Measurements from ENCODE around the gene SNX5.

The SNX5 gene

DNA sequence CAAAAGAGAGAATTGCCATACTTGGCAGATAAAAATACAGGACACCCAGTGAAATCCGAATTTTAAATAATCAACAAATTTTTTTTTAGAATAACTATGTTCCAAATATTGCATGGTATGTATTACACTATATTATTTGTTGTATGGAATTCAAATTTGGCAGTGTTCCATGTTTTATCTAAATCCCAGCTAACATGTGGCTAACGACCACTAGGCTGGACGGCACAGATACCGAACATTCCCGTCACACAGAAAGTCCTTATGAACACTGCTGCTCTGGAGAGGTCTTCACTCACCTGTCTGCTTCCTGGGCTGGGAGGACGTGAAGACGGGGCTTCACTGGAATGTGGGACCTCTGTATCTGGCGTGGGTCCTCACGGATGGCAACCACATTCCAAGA is 32.8 kb downstream of the SNX5 start:
- no peak for TF ChIP-seq EP300 (IDR thresholded peaks at IDR 0.05; ENCODE audit: borderline replicate concordance)
- no peak for TF ChIP-seq CEBPB (IDR thresholded peaks at IDR 0.05)
- TF ChIP-seq TAF1 (IDR thresholded peaks at IDR 0.05; ENCODE audit: low read depth) = no peak
- TF ChIP-seq, protein P1, sequence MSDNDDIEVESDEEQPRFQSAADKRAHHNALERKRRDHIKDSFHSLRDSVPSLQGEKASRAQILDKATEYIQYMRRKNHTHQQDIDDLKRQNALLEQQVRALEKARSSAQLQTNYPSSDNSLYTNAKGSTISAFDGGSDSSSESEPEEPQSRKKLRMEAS (IDR thresholded peaks at IDR 0.05) = no peak
- no peak for TF ChIP-seq FOXM1 (IDR thresholded peaks at IDR 0.05; ENCODE audit: borderline replicate concordance, low read depth)
- no peak for TF ChIP-seq TCF12 (IDR thresholded peaks at IDR 0.05; ENCODE audit: low read depth)
- TF ChIP-seq USF1 (IDR thresholded peaks at IDR 0.05) = no peak
- TF ChIP-seq ZBTB7A (IDR thresholded peaks at IDR 0.05; ENCODE audit: low read depth) = no peak
- no peak for TF ChIP-seq TEAD4 (IDR thresholded peaks at IDR 0.05)
- TF ChIP-seq RAD21 (IDR thresholded peaks at IDR 0.05; ENCODE audit: low read depth) = no peak

DNA sequence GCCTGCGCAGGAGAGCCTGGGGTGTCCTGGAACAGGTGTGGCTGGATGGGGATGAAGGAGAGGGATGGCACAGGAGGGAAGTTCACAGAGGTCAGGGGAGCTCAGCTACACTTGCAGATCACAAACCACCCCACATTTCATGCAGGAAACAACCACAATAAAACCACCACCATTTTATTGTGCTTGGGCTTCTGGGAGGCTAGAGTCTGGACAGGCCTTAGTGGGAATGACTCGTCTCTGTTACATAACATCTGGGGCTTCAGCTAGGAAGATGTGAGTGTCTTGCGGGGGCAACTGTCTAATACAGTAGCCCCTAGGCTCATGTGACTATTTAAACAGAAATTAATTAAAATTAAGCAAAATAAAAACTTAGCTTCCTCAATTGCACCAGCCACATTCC is 33.4 kb downstream of the SNX5 start:
- TF ChIP-seq EGR1 (IDR thresholded peaks at IDR 0.05) (no peak), ZBTB7A (IDR thresholded peaks at IDR 0.05; ENCODE audit: low read depth) (no peak), TAF1 (IDR thresholded peaks at IDR 0.05; ENCODE audit: low read depth) (no peak), RAD21 (IDR thresholded peaks at IDR 0.05; ENCODE audit: low read depth) (no peak), USF1 (IDR thresholded peaks at IDR 0.05) (no peak), CREB1 (IDR thresholded peaks at IDR 0.05; ENCODE audit: low read depth) (no peak), FOXM1 (IDR thresholded peaks at IDR 0.05; ENCODE audit: borderline replicate concordance, low read depth) (no peak), YY1 (IDR thresholded peaks at IDR 0.05; ENCODE audit: low read depth) (no peak), TCF12 (IDR thresholded peaks at IDR 0.05; ENCODE audit: low read depth) (no peak), NFIC (IDR thresholded peaks at IDR 0.05) (no peak), EP300 (IDR thresholded peaks at IDR 0.05; ENCODE audit: borderline replicate concordance) (no peak), CEBPB (IDR thresholded peaks at IDR 0.05) (no peak)
- TF ChIP-seq, protein P1 (IDR thresholded peaks at IDR 0.05) = no peak
- TF ChIP-seq, protein P2, sequence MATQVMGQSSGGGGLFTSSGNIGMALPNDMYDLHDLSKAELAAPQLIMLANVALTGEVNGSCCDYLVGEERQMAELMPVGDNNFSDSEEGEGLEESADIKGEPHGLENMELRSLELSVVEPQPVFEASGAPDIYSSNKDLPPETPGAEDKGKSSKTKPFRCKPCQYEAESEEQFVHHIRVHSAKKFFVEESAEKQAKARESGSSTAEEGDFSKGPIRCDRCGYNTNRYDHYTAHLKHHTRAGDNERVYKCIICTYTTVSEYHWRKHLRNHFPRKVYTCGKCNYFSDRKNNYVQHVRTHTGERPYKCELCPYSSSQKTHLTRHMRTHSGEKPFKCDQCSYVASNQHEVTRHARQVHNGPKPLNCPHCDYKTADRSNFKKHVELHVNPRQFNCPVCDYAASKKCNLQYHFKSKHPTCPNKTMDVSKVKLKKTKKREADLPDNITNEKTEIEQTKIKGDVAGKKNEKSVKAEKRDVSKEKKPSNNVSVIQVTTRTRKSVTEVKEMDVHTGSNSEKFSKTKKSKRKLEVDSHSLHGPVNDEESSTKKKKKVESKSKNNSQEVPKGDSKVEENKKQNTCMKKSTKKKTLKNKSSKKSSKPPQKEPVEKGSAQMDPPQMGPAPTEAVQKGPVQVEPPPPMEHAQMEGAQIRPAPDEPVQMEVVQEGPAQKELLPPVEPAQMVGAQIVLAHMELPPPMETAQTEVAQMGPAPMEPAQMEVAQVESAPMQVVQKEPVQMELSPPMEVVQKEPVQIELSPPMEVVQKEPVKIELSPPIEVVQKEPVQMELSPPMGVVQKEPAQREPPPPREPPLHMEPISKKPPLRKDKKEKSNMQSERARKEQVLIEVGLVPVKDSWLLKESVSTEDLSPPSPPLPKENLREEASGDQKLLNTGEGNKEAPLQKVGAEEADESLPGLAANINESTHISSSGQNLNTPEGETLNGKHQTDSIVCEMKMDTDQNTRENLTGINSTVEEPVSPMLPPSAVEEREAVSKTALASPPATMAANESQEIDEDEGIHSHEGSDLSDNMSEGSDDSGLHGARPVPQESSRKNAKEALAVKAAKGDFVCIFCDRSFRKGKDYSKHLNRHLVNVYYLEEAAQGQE (IDR thresholded peaks at IDR 0.05; ENCODE audit: low read depth) = no peak

DNA sequence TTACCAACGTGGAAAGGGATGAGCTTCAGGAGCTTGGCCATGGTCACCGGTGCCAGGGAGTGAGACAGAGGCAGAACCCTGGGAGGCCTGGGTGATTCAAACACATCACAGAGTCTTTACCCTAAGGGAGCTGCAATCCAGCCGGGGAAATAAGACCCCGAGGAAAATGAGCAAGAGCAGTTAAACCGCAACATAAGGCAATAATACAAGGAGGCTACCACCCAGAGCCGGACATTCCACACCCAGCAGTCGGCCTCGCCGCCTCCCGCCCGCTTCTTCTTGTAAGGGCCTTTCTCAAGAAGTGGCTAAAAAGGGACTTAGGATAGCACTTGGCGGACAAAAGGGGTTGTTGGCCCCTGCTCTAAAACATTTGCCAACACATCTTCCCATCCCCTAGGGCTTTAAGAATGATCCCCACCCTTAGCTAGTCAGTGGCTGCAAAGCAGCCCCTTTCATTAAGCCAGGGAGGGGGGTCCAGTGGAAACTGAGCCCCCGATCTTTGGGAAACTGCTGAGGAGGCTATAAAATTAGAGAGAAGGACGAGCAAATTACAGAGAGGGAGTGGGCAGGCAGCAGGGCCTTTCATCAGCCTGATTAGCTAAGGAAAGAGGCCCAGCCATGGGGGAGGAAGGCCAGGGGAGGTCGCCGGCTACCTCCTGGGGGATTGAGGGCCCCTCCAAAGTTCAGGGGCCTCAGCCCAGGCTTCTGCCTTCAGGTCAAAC is 34.3 kb downstream of the SNX5 start:
- TF ChIP-seq TCF12 (IDR thresholded peaks at IDR 0.05; ENCODE audit: low read depth) (no peak), USF1 (IDR thresholded peaks at IDR 0.05) (no peak), ZBTB7A (IDR thresholded peaks at IDR 0.05; ENCODE audit: low read depth) (no peak), TEAD4 (IDR thresholded peaks at IDR 0.05) (no peak), NFIC (IDR thresholded peaks at IDR 0.05) (no peak), YY1 (IDR thresholded peaks at IDR 0.05; ENCODE audit: low read depth) (no peak), EGR1 (IDR thresholded peaks at IDR 0.05) (no peak), FOXM1 (IDR thresholded peaks at IDR 0.05; ENCODE audit: borderline replicate concordance, low read depth) (no peak)
- TF ChIP-seq, protein P2 (IDR thresholded peaks at IDR 0.05; ENCODE audit: low read depth) = no peak
- TF ChIP-seq, protein P1 (IDR thresholded peaks at IDR 0.05) = no peak

DNA sequence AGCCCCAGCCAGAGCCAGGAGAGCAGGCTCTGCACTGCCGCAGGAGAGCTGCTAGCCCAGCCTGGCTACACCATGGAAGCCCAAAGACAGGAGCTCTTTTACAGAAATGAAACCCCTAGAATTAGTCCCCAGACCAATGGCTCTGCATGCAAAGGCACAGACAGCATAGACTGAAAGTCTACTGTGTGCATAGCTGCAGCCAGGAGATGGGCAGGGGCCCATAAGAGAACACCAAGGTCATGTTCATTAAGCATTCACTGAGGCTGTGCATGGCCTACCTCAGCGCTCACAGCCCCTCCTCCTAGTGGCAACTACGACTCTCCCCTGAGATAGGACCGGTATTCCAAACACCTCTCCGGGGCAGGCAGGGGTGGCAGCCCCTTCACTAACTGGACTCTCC is 34.9 kb downstream of the SNX5 start:
- no peak for TF ChIP-seq NFIC (IDR thresholded peaks at IDR 0.05)
- TF ChIP-seq TAF1 (IDR thresholded peaks at IDR 0.05; ENCODE audit: low read depth) = no peak

- TF ChIP-seq RAD21 (IDR thresholded peaks at IDR 0.05; ENCODE audit: low read depth) (no peak), NFIC (IDR thresholded peaks at IDR 0.05) (no peak), CEBPB (IDR thresholded peaks at IDR 0.05) (no peak), USF1 (IDR thresholded peaks at IDR 0.05) (no peak), FOXM1 (IDR thresholded peaks at IDR 0.05; ENCODE audit: borderline replicate concordance, low read depth) (no peak), CREB1 (IDR thresholded peaks at IDR 0.05; ENCODE audit: low read depth) (no peak), TAF1 (IDR thresholded peaks at IDR 0.05; ENCODE audit: low read depth) (no peak), EP300 (IDR thresholded peaks at IDR 0.05; ENCODE audit: borderline replicate concordance) (no peak), ZBTB7A (IDR thresholded peaks at IDR 0.05; ENCODE audit: low read depth) (no peak), YY1 (IDR thresholded peaks at IDR 0.05; ENCODE audit: low read depth) (no peak), TCF12 (IDR thresholded peaks at IDR 0.05; ENCODE audit: low read depth) (no peak), EGR1 (IDR thresholded peaks at IDR 0.05) (no peak)
- TF ChIP-seq, protein P2 (IDR thresholded peaks at IDR 0.05; ENCODE audit: low read depth) = no peak
- TF ChIP-seq, protein P1 (IDR thresholded peaks at IDR 0.05) = no peak
These were observed 35.5 kb downstream of the SNX5 start for GRCh38 chr20:17933121-17933520.
